IMR-90 (cell line): Measurements from ENCODE around the gene GTF2H4. TPM values are rescaled to one million over a fixed set of nuclear protein-coding genes. Genes with fewer than 3 reads are reported as not detected.
A peak's percentile ranks its signal among the peaks of the same experiment; 100 is the strongest.

Source experiments
- ATAC-seq: fragments of 200-7000 bp; cut with Tn5 transposase; 2 replicates; pipeline ENCODE4 v1.9.1; 2020; ENCODE audit warnings: low read depth, mild to moderate bottlenecking, moderate library complexity
- BruUV-seq: library from RNA; stranded (reverse); fragments of 400-500 nt; replicated peaks from 2 replicates; lab custom pipeline; 2021; lab: Mats Ljungman, UMichigan
- CTCF ChIA-PET: fragments of 300-600 bp; formaldehyde crosslinking; extraction: SDS; loops from one replicate; lab custom pipeline; 2021; ENCODE audit warnings: antibody characterized with exemption; lab: Yijun Ruan, JAX
- POLR2A ChIA-PET: fragments of 300-600 bp; sonication (Branson Sonifier 250); formaldehyde crosslinking; loops from one replicate; lab custom pipeline; 2022; ENCODE audit warnings: antibody characterized with exemption; ENCODE audit not compliant: unreplicated experiment; lab: Charles Lee
- DNase-seq: peaks from one replicate; pipeline ENCODE4 v3.0.0; 2013
- H2AFZ ChIP-seq: replicated peaks from 2 replicates; pipeline ENCODE3; 2013; ENCODE audit warnings: low read length, mild to moderate bottlenecking; ENCODE audit not compliant: poor library complexity
- H2AK5ac ChIP-seq: 2 replicates; pipeline ENCODE4 v1.6.1; 2013; ENCODE audit warnings: low read depth, low read length, inconsistent platforms
- H2AK9ac ChIP-seq: replicated peaks from 2 replicates; pipeline ENCODE3; 2013; ENCODE audit warnings: mild to moderate bottlenecking, low read depth, low read length, moderate library complexity; ENCODE audit not compliant: poor library complexity
- H2BK120ac ChIP-seq: 2 replicates; pipeline ENCODE4 v1.6.1; 2013; ENCODE audit warnings: low read depth, low read length, inconsistent platforms
- H2BK15ac ChIP-seq: 3 replicates; pipeline ENCODE4 v1.6.1; 2013; ENCODE audit warnings: low read depth, low read length, inconsistent platforms
- H2BK20ac ChIP-seq: 2 replicates; pipeline ENCODE4 v1.6.1; 2013; ENCODE audit warnings: low read depth, mild to moderate bottlenecking, inconsistent platforms, low read length, moderate library complexity
- H2BK5ac ChIP-seq: 2 replicates; pipeline ENCODE4 v1.6.1; 2013; ENCODE audit warnings: mild to moderate bottlenecking, low read depth, low read length, inconsistent platforms; ENCODE audit not compliant: poor library complexity, severe bottlenecking
- H3K14ac ChIP-seq: replicated peaks from 2 replicates; pipeline ENCODE4 v1.6.1; 2013; ENCODE audit warnings: low read depth, low read length, inconsistent platforms
- H3K18ac ChIP-seq: 2 replicates; pipeline ENCODE4 v1.6.1; 2013; ENCODE audit warnings: low read depth, low read length, control low read depth
- H3K23ac ChIP-seq: 2 replicates; pipeline ENCODE4 v1.6.1; 2013; ENCODE audit warnings: low read depth, low read length, inconsistent platforms
- H3K27ac ChIP-seq: 2 replicates; pipeline ENCODE4 v1.5.1; 2013; ENCODE audit warnings: mild to moderate bottlenecking, control low read depth, low read length; ENCODE audit not compliant: insufficient read depth
- H3K27me3 ChIP-seq: 2 replicates; pipeline ENCODE4 v1.6.1; 2013; ENCODE audit warnings: low read length; ENCODE audit not compliant: control insufficient read depth, insufficient read depth
- H3K36me3 ChIP-seq: 2 replicates; pipeline ENCODE4 v1.6.1; 2013; ENCODE audit warnings: low read length, mixed read lengths; ENCODE audit not compliant: control insufficient read depth, insufficient read depth
- H3K4ac ChIP-seq: 2 replicates; pipeline ENCODE4 v1.6.1; 2013; ENCODE audit warnings: low read depth, low read length, inconsistent platforms
- H3K4me1 ChIP-seq: 2 replicates; pipeline ENCODE4 v1.6.1; 2013; ENCODE audit warnings: low read length, mixed read lengths; ENCODE audit not compliant: control insufficient read depth, insufficient read depth
- H3K4me2 ChIP-seq: 2 replicates; pipeline ENCODE4 v1.6.1; 2013; ENCODE audit warnings: low read depth, mild to moderate bottlenecking, control low read depth, low read length, moderate library complexity
- H3K4me3 ChIP-seq: 2 replicates; pipeline ENCODE4 v1.5.1; 2013; ENCODE audit warnings: low read depth, mild to moderate bottlenecking, control low read depth, low read length, moderate library complexity; ENCODE audit not compliant: insufficient read depth
- H3K56ac ChIP-seq: 2 replicates; pipeline ENCODE4 v1.6.1; 2013; ENCODE audit warnings: low read length, inconsistent platforms; ENCODE audit not compliant: insufficient read depth; ENCODE audit errors: extremely low read depth
- H3K79me1 ChIP-seq, 2 experiments: 2 replicates each; pipeline ENCODE4 v1.6.1; 2013; ENCODE audit warnings: low read length in 2 of 2, inconsistent platforms in 1 of 2, low read depth in 1 of 2
- H3K9ac ChIP-seq: 2 replicates; pipeline ENCODE4 v1.6.1; 2013; ENCODE audit warnings: low read depth, low read length, control low read depth
- H3K9me1 ChIP-seq: 2 replicates; pipeline ENCODE4 v1.6.1; 2013; ENCODE audit warnings: low read length, inconsistent platforms; ENCODE audit not compliant: insufficient read depth
- H3K9me3 ChIP-seq: 2 replicates; pipeline ENCODE4 v1.6.1; 2013; ENCODE audit warnings: low read length; ENCODE audit not compliant: control insufficient read depth, insufficient read depth
- H4K20me1 ChIP-seq: 2 replicates; pipeline ENCODE4 v1.6.1; 2013; ENCODE audit warnings: low read length, inconsistent platforms; ENCODE audit not compliant: insufficient read depth
- H4K5ac ChIP-seq: 2 replicates; pipeline ENCODE4 v1.6.1; 2013; ENCODE audit warnings: mild to moderate bottlenecking, low read depth, low read length, control low read depth
- H4K8ac ChIP-seq, 2 experiments: 2 replicates each; pipeline ENCODE4 v1.6.1; 2013; ENCODE audit warnings: low read depth in 2 of 2, low read length in 2 of 2, control low read depth in 1 of 2, inconsistent platforms in 1 of 2
- H4K91ac ChIP-seq: 2 replicates; pipeline ENCODE4 v1.6.1; 2013; ENCODE audit warnings: low read depth, low read length, inconsistent platforms; ENCODE audit not compliant: insufficient read depth
- BHLHE40 ChIP-seq: fragments of 150-350 bp; IDR thresholded peaks from 2 replicates; pipeline ENCODE4 v1.6.1; 2016; ENCODE audit warnings: mild to moderate bottlenecking, low read depth, low read length
- FOS ChIP-seq: fragments of 150-350 bp; IDR thresholded peaks from 2 replicates; pipeline ENCODE4 v1.6.1; 2016; ENCODE audit warnings: low read depth, low read length
- MAFK ChIP-seq: IDR thresholded peaks from 2 replicates; pipeline ENCODE4 v1.6.1; 2012; ENCODE audit warnings: low read depth, low read length, improper control_type of control experiment
- MAZ ChIP-seq: IDR thresholded peaks from 2 replicates; pipeline ENCODE4 v1.6.1; 2012; ENCODE audit warnings: low read depth, mild to moderate bottlenecking, low read length, improper control_type of control experiment, moderate library complexity, borderline replicate concordance
- NFE2L2 ChIP-seq: fragments of 150-350 bp; IDR thresholded peaks from 2 replicates; pipeline ENCODE4 v1.6.1; 2016; ENCODE audit warnings: low read depth, mild to moderate bottlenecking, low read length
- POLR2A ChIP-seq: IDR thresholded peaks from 2 replicates; pipeline ENCODE4 v1.6.1; 2012; ENCODE audit warnings: mild to moderate bottlenecking, low read depth, low read length
- RAD21 ChIP-seq: IDR thresholded peaks from 2 replicates; pipeline ENCODE4 v1.6.1; 2012; ENCODE audit warnings: low read length, improper control_type of control experiment
- RCOR1 ChIP-seq: IDR thresholded peaks from 2 replicates; pipeline ENCODE4 v1.6.1; 2012; ENCODE audit warnings: mild to moderate bottlenecking, low read length, improper control_type of control experiment; ENCODE audit not compliant: insufficient replicate concordance
- RFX5 ChIP-seq: IDR thresholded peaks from 2 replicates; pipeline ENCODE4 v1.8.0; 2012; ENCODE audit warnings: low read depth, mild to moderate bottlenecking, low read length, moderate library complexity
- SMC3 ChIP-seq: fragments of 150-350 bp; IDR thresholded peaks from 2 replicates; pipeline ENCODE4 v1.6.1; 2016; ENCODE audit warnings: low read depth, mild to moderate bottlenecking, antibody characterized with exemption, low read length, moderate library complexity
- WGBS, 2 experiments: methylation state at CpG; one replicate each; pipeline versions ENCODE4 v1.1.5 to v1.1.7; 2013; ENCODE audit warnings: missing lambda C conversion rate in 2 of 2; ENCODE audit not compliant: insufficient read length in 1 of 2; ENCODE audit errors: extremely low coverage in 2 of 2; 5-methylcytosine and 5-hydroxymethylcytosine counted together
- dilution Hi-C: fragments of 300-500 bp; cut with HindIII; formaldehyde crosslinking; loops from one replicate; pipeline ENCODE4 v1.14.3; 2018; ENCODE audit warnings: low sequenced_read_pairs; ENCODE audit not compliant: unreplicated experiment
- in situ Hi-C: fragments of 300-500 bp; cut with MboI; formaldehyde crosslinking; loops from 3 replicates; pipeline ENCODE4 v1.14.3; 2019; ENCODE audit warnings: low sequenced_read_pairs, inconsistent platforms, mixed read lengths
- intact Hi-C: fragments of 100-400 bp; cut with micrococcal nuclease; formaldehyde crosslinking; loops from 2 replicates; pipeline ENCODE4 v1.10.0; 2022
- polyA plus RNA-seq, 3 experiments: library from polyadenylated mRNA; depleted of rRNA; stranded (reverse); fragments of >200 nt; gene quantifications; 2 replicates each; pipeline ENCODE4 v1.2.3, GENCODE V29; 2012; ENCODE audit warnings: low replicate concordance in 1 of 3
- total RNA-seq: library from RNA; depleted of rRNA; stranded (reverse); fragments of >200 nt; gene quantifications from 2 replicates; pipeline ENCODE4 v1.2.3, GENCODE V29; 2012
- TF ChIP-seq, protein P1 (sequence below): fragments of 150-350 bp; IDR thresholded peaks from 2 replicates; pipeline ENCODE4 v1.6.1; 2016; ENCODE audit warnings: low read depth, mild to moderate bottlenecking, low read length, moderate library complexity, borderline replicate concordance
- TF ChIP-seq, protein P2 (sequence below): fragments of 150-350 bp; IDR thresholded peaks from 2 replicates; pipeline ENCODE4 v1.6.1; 2017; ENCODE audit warnings: mild to moderate bottlenecking, antibody characterized with exemption, low read length, low read depth
- TF ChIP-seq, protein P3 (sequence below): conservative IDR thresholded peaks from 2 replicates; pipeline ENCODE4 v1.5.1; 2012; ENCODE audit warnings: mild to moderate bottlenecking, low read depth, low read length, improper control_type of control experiment

GTF2H4 gene
- total and polyA plus RNA-seq, 2 of the 4 experiments (the other 2 are of a cell fraction), result 13.4 to 30.8 TPM

DNA sequence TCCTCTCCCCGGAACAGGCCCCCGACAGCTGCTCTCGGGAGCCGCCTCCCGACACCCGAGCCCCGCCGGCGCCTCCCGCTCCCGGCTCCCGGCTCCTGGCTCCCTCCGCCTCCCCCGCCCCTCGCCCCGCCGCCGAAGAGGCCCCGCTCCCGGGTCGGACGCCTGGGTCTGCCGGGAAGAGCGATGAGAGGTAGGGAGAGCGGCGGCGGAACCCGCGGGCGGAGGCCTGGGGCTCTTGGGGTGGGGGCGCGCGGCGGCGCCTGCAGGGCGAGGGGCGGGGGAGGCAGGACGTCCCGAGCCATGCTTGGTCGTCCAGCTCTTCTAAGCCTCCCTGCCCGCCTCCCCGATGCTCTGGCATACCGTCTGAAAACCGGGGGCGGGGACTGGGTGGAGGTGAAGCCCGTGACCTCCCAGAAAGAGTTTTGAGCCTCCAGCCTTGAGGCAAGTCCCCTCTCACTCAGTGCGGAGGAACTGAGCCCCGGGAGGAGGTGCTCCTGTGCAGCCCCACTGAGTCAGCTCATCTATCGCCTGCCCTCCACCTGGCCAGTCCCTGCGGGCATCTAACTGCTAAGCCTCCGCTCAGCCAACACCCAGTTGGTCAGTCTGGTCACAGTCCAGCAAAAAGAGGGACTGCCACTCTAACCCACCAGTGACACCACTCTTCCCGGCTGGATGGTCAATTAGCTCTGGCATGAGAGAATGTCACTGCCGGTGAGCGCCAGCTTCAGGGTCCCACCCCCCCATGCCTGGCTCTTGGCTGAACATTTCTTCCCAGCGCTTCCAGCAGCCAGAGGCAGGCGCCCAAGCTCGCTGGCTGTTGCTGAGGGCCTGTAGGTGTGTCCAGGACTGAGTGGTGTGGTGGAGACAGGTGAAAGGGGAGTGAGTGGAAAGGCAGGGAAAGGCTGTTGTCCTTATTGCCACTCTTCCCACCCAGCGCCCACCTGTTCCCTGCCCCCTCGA lies 23.2 kb upstream of the GTF2H4 start:
- Histone ChIP-seq H3K56ac (0 out of 2 replicates have a peak overlapping the region, but pooled peaks have one; percentile 21), H2BK20ac (no peak overlapping the region), H3K9me3 (no peaks in the 10 kb centered on the region), H3K4me1 (peaks cover 48% of the 10 kb centered on the region), H3K23ac (peak overlapping the region; percentile 86), H2BK5ac (peak overlapping the region; percentile 56), H2AFZ (peak overlapping the region; percentile 82), H4K20me1 (no peaks in the 10 kb centered on the region), H3K27ac (peak overlapping the region; percentile 69), H2AK9ac (peak overlapping the region; percentile 93), H3K4ac (peak overlapping the region; percentile 91), H3K9me1 (peaks cover 15% of the 10 kb centered on the region), H4K8ac (peak overlapping the region; percentile 24 to 27; a peak in 2 of 4 replicates), H3K14ac (peak overlapping the region; percentile 90), H2AK5ac (peak overlapping the region; percentile 78), H3K9ac (peak overlapping the region; percentile 66), H2BK120ac (0 out of 2 replicates have a peak overlapping the region, but pooled peaks have one; percentile 82), H3K36me3 (peaks cover 8% of the 10 kb centered on the region), H3K79me1 (peaks cover 25 to 45% of the 10 kb centered on the region in 2 experiments), H4K5ac (peak overlapping the region; percentile 35), H3K27me3 (no peaks in the 10 kb centered on the region), H3K4me3 (peak overlapping the region; percentile 81), H2BK15ac (0 out of 3 replicates have a peak overlapping the region, but pooled peaks have one; percentile 43), H3K4me2 (peak overlapping the region; percentile 96), H4K91ac (peak overlapping the region; percentile 66), H3K18ac (peak overlapping the region; percentile 7)
- WGBS, 2 experiments, result 5% methylated on average over 15 of the region's 59 CpGs; no CpG with 5 or more reads in 1 of the 2 experiments
- BruUV-seq, result no TSS peak
- ChIA-PET CTCF (no interaction called here), POLR2A (interaction anchor here (0.5 kb wide), 1 partner anchor 45 kb away, joined by 3 read pairs; no protein-coding TSS in a partner anchor)
- dilution Hi-C loops (no loop called here), in situ Hi-C loops (no loop called here), intact Hi-C loops (no loop called here)
- DNase-seq, result peak; percentile 15
- ATAC-seq, result peak; percentile 16
- TF ChIP-seq, protein P1, sequence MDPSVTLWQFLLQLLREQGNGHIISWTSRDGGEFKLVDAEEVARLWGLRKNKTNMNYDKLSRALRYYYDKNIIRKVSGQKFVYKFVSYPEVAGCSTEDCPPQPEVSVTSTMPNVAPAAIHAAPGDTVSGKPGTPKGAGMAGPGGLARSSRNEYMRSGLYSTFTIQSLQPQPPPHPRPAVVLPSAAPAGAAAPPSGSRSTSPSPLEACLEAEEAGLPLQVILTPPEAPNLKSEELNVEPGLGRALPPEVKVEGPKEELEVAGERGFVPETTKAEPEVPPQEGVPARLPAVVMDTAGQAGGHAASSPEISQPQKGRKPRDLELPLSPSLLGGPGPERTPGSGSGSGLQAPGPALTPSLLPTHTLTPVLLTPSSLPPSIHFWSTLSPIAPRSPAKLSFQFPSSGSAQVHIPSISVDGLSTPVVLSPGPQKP, result no peak
- TF ChIP-seq SMC3 (no peak), BHLHE40 (no peak), RAD21 (no peak), NFE2L2 (no peak), RCOR1 (no peak), FOS (no peak), MAZ (no peak), POLR2A (no peak), RFX5 (no peak), MAFK (no peak)
- TF ChIP-seq, protein P2, sequence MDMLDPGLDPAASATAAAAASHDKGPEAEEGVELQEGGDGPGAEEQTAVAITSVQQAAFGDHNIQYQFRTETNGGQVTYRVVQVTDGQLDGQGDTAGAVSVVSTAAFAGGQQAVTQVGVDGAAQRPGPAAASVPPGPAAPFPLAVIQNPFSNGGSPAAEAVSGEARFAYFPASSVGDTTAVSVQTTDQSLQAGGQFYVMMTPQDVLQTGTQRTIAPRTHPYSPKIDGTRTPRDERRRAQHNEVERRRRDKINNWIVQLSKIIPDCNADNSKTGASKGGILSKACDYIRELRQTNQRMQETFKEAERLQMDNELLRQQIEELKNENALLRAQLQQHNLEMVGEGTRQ, result no peak
- TF ChIP-seq, protein P3, sequence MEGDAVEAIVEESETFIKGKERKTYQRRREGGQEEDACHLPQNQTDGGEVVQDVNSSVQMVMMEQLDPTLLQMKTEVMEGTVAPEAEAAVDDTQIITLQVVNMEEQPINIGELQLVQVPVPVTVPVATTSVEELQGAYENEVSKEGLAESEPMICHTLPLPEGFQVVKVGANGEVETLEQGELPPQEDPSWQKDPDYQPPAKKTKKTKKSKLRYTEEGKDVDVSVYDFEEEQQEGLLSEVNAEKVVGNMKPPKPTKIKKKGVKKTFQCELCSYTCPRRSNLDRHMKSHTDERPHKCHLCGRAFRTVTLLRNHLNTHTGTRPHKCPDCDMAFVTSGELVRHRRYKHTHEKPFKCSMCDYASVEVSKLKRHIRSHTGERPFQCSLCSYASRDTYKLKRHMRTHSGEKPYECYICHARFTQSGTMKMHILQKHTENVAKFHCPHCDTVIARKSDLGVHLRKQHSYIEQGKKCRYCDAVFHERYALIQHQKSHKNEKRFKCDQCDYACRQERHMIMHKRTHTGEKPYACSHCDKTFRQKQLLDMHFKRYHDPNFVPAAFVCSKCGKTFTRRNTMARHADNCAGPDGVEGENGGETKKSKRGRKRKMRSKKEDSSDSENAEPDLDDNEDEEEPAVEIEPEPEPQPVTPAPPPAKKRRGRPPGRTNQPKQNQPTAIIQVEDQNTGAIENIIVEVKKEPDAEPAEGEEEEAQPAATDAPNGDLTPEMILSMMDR, result no peak
